ENCODE data around the gene YIF1A. TPM values are rescaled to one million over a fixed set of nuclear protein-coding genes. Genes with fewer than 3 reads are reported as not detected.

The YIF1A gene
- total and polyA plus RNA-seq, 2 experiments from 2014 or later: 222 to 259 TPM

DNA sequence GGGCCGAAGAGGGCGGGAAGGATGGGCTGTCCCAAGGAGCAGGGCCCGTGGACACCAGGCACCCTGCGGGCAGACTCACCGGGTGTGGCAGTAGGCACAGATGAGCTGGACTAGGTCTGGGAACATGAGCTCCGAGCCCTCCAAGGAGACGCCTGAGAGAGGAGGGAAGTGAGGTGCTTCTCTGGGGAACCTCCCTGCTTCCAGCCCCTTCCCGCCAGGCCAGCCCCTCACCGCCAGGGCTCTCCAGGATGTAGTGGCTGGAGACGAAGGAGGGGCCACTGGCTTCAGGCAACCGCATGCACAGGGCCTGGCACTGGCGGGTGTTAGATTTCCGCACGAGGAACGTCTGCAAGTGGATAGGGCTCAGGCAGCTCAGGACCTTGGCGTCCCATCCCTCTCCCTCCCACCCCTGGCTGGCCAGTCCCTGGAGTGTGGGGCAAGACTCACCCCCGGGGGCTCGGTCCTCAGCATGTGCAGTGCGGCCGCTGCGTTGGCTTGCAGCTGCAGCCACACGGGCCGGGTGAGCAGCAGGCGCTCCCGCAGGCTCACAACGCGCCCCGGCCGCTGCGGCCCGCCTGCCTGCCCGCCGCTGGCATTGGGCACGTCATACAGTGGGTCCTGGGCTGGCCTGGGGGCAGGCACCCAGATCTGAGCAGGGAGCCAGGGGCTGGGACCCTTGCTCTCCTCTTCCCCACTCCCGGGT is 46.7 kb upstream of the YIF1A start:
- Histone ChIP-seq H3K36me3 (ENCODE audit: low read depth) (no peaks in the 10 kb centered on the region; the same call in 1 of the 2 replicates), H4K20me1 (ENCODE audit: insufficient read depth) (no peaks in the 10 kb centered on the region), H3K9me2 (ENCODE audit: insufficient read depth) (no peaks in the 10 kb centered on the region), H3K79me2 (ENCODE audit: insufficient read depth) (peaks cover 39% of the 10 kb centered on the region), H3K4me1 (ENCODE audit: insufficient read depth) (peaks cover 10% of the 10 kb centered on the region), H3K27ac (peak overlapping the region; percentile 99), H3F3A (ENCODE audit: insufficient read depth) (peaks cover 18% of the 10 kb centered on the region), H3K9me3 (ENCODE audit: low read depth) (no peaks in the 10 kb centered on the region), H3K9ac (peak overlapping the region; percentile 99), H3K27me3 (replicated peaks; ENCODE audit: insufficient read depth) (no peaks in the 10 kb centered on the region), H3K4me3 (peak overlapping the region; percentile 91), H3K4me2 (ENCODE audit: unreplicated experiment) (peak overlapping the region; percentile 92), H2AFZ (no peak overlapping the region)
- in situ Hi-C loops (cut with MboI): no loop called here
- WGBS, 2 experiments (ENCODE audit: low coverage in 1 of 2, low lambda C conversion rate in 2 of 2, missing lambda C conversion rate in 2 of 2): 0 to 2% methylated on average over 32 to 33 of the region's 35 CpGs
- TF ChIP-seq EZH2phosphoT487 (IDR thresholded peaks at IDR 0.05; ENCODE audit: insufficient read depth, low read depth) (no peak), EZH2 (IDR thresholded peaks at IDR 0.05; ENCODE audit: insufficient read depth, poor library complexity, severe bottlenecking) (no peak)
- peak; percentile 80 for DNase-seq

DNA sequence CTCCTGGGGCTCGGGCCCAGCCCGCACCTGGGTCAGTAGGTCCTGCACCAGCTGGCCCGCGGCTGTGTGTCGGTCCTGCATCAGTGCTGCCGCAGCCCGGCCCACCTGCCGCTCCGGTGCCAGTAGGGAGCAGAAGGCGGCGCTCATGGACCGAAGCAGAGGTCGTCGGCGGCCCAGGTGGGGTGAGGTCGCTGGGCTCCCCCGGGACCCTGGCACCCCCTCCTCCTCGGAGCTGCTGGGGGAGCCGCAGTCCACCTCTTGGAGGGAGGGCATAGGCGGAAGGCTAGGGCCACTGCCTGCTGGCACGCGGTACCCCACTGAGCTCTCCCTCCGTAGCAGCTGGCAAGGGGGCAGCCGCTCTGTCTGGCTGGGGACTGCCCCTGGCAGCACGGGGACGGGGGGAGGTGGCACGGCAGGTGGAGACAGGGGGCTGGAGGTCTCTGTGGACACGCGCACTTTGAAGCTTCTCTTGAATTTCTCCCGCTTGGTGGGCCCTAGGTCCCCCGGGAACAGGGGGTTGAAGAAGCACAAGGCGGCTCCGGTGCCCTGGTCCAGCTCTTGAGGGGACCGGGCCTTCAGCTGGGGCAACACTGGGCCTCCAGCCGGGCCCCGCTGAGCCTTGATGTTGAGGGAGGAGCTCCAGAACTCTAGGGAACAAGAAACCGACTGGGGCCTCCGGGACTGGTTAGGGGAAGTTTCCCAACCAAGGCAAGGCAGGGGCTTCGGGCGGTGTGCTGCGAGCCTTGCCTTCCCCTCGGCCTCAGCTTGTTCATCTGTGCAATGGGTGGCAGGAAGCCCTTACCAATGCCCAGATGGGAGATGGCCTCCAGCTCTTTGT is 45.9 kb upstream of the YIF1A start:
- TF ChIP-seq EZH2 (IDR thresholded peaks at IDR 0.05; ENCODE audit: insufficient read depth, poor library complexity, severe bottlenecking) (no peak), EZH2phosphoT487 (IDR thresholded peaks at IDR 0.05; ENCODE audit: insufficient read depth, low read depth) (no peak)
- WGBS, 2 experiments (ENCODE audit: low coverage in 1 of 2, low lambda C conversion rate in 2 of 2, missing lambda C conversion rate in 2 of 2): 50 to 61% methylated on average over 32 of the region's 42 CpGs
- Histone ChIP-seq H3K36me3 (ENCODE audit: low read depth) (no peaks in the 10 kb centered on the region; the same call in 1 of the 2 replicates), H3K9ac (peak overlapping the region; percentile 99), H4K20me1 (ENCODE audit: insufficient read depth) (no peaks in the 10 kb centered on the region), H3K79me2 (ENCODE audit: insufficient read depth) (peaks cover 39% of the 10 kb centered on the region), H3K27ac (peak overlapping the region; percentile 99), H3K4me3 (peak overlapping the region; percentile 91), H3F3A (ENCODE audit: insufficient read depth) (peaks cover 27% of the 10 kb centered on the region), H3K9me2 (ENCODE audit: insufficient read depth) (no peaks in the 10 kb centered on the region), H3K4me1 (ENCODE audit: insufficient read depth) (peaks cover 10% of the 10 kb centered on the region), H3K4me2 (ENCODE audit: unreplicated experiment) (peak overlapping the region; percentile 92), H3K9me3 (ENCODE audit: low read depth) (no peaks in the 10 kb centered on the region), H3K27me3 (replicated peaks; ENCODE audit: insufficient read depth) (no peaks in the 10 kb centered on the region), H2AFZ (no peak overlapping the region)
- DNase-seq: no peak
- in situ Hi-C loops (cut with MboI): no loop called here

DNA sequence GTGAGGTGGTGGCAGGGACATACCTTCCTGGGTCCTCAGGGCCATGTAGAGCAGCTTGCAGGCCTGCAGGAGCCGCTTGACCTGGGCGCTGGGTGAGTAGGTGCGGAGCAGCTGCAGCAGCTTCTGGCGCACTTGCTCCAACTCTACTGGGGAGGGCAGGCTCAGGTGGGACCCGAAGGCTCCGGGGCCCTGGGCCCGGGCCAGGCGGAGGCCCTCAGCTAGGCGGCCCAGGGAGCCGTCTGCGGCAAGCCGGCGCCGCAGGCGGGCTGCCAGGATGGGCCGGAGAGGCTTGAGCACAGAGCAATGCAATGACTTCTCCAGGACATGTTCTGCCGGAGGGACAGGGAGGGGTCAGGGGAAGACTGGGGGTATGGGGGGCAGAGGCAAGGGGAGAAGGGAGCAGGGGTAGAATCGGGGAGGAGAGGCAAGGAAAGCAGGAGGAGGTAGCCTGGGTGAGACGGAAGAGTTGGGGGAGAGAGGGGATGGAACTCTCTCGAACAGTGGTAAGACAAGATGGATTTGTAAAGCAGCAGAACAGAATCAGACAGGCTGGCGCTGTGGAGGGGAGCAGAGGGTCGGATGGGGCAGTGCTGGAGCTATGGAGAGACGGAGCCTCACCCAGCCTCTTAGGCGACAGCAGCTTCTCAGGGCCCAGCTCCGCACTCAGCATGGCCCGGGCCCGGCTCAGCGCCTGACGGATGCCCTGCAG is 45.1 kb upstream of the YIF1A start:
- Histone ChIP-seq H3K9me3 (ENCODE audit: low read depth) (no peaks in the 10 kb centered on the region), H3K4me1 (ENCODE audit: insufficient read depth) (peaks cover 12% of the 10 kb centered on the region), H3K27me3 (replicated peaks; ENCODE audit: insufficient read depth) (no peaks in the 10 kb centered on the region), H3K36me3 (ENCODE audit: low read depth) (no peaks in the 10 kb centered on the region; the same call in 1 of the 2 replicates), H3K79me2 (ENCODE audit: insufficient read depth) (peaks cover 39% of the 10 kb centered on the region), H3K4me3 (no peak overlapping the region), H3K27ac (no peak overlapping the region), H3K9ac (peak overlapping the region; percentile 99), H3K9me2 (ENCODE audit: insufficient read depth) (no peaks in the 10 kb centered on the region), H3K4me2 (ENCODE audit: unreplicated experiment) (no peak overlapping the region), H3F3A (ENCODE audit: insufficient read depth) (peaks cover 34% of the 10 kb centered on the region), H4K20me1 (ENCODE audit: insufficient read depth) (no peaks in the 10 kb centered on the region), H2AFZ (no peak overlapping the region)
- no peak for DNase-seq
- no peak for TF ChIP-seq EZH2 (IDR thresholded peaks at IDR 0.05; ENCODE audit: insufficient read depth, poor library complexity, severe bottlenecking)
- no peak for TF ChIP-seq EZH2phosphoT487 (IDR thresholded peaks at IDR 0.05; ENCODE audit: insufficient read depth, low read depth)
- in situ Hi-C loops (cut with MboI): no loop called here
- 89 to 90% methylated on average over 26 to 29 of the region's 29 CpGs for WGBS, 2 experiments (ENCODE audit: low coverage in 1 of 2, low lambda C conversion rate in 2 of 2, missing lambda C conversion rate in 2 of 2)

DNA sequence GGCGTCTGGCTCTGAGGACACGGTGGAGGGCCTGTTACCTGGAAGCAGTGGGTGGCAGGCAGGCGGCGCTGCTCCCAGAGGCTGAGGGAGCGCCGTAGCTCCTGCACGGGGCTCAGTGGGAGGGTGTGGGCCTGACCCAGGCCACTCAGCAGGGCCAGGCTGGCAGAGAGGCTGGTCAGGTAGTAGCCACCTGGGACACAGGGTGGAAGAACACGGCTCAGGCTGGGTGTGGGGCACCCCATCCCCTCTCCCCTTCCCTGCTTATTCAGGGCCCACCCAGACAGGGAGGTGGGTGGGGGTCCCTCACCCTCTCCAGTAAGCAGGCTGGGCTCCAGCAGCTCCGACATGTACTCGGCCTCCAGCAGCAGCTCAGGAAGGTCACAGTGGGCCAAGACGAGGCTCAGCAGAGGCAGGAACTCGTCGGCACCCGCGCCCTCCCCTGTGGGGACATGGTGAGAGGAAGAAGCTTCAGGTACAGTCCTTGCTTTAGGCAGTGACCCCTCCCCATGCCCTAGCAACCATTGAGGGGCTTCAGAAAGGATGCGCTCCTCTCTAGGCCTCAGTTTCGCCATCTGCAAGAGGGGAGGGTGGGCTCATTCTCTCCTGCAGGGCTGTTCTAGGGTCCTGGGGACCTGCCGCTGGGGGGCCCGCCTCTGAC is 44.4 kb upstream of the YIF1A start:
- no peak for DNase-seq
- Histone ChIP-seq H3F3A (ENCODE audit: insufficient read depth) (peaks cover 41% of the 10 kb centered on the region), H4K20me1 (ENCODE audit: insufficient read depth) (no peaks in the 10 kb centered on the region), H3K9me2 (ENCODE audit: insufficient read depth) (no peaks in the 10 kb centered on the region), H3K79me2 (ENCODE audit: insufficient read depth) (peaks cover 39% of the 10 kb centered on the region), H2AFZ (no peak overlapping the region), H3K27ac (no peak overlapping the region), H3K4me2 (ENCODE audit: unreplicated experiment) (no peak overlapping the region), H3K4me1 (ENCODE audit: insufficient read depth) (peaks cover 19% of the 10 kb centered on the region), H3K27me3 (replicated peaks; ENCODE audit: insufficient read depth) (no peaks in the 10 kb centered on the region), H3K4me3 (no peak overlapping the region), H3K9ac (no peak overlapping the region), H3K36me3 (ENCODE audit: low read depth) (no peaks in the 10 kb centered on the region; the same call in 1 of the 2 replicates), H3K9me3 (ENCODE audit: low read depth) (no peaks in the 10 kb centered on the region)
- TF ChIP-seq EZH2 (IDR thresholded peaks at IDR 0.05; ENCODE audit: insufficient read depth, poor library complexity, severe bottlenecking): no peak
- TF ChIP-seq EZH2phosphoT487 (IDR thresholded peaks at IDR 0.05; ENCODE audit: insufficient read depth, low read depth): no peak
- WGBS, 2 experiments (ENCODE audit: low coverage in 1 of 2, low lambda C conversion rate in 2 of 2, missing lambda C conversion rate in 2 of 2): 89 to 94% methylated on average over 19 of the region's 19 CpGs
- in situ Hi-C loops (cut with MboI): no loop called here
